Mesodermal cell (in vitro differentiated cells): ENCODE results near the gene PRAMEF1.

ENCODE experiments used
- H3K27ac ChIP-seq: 2 replicates; pipeline ENCODE4 v1.7.0; 2013; ENCODE audit warnings: mild to moderate bottlenecking, low read depth, low read length, moderate library complexity; ENCODE audit not compliant: severe bottlenecking
- H3K36me3 ChIP-seq: 2 replicates; pipeline ENCODE4 v1.7.1; 2013; ENCODE audit warnings: mild to moderate bottlenecking, low read length, moderate library complexity; ENCODE audit not compliant: control insufficient read depth, insufficient read depth
- H3K4me1 ChIP-seq: one replicate; pipeline ENCODE4 v1.7.1; 2013; ENCODE audit warnings: mild to moderate bottlenecking, low read length; ENCODE audit not compliant: insufficient read depth, control insufficient read depth, poor library complexity, severe bottlenecking
- H3K4me3 ChIP-seq: 2 replicates; pipeline ENCODE4 v1.7.0; 2013; ENCODE audit warnings: low read length, control low read depth, mild to moderate bottlenecking; ENCODE audit not compliant: insufficient read depth, poor library complexity, severe bottlenecking; ENCODE audit errors: extremely low read depth
- H3K9me3 ChIP-seq: 2 replicates; pipeline ENCODE4 v1.7.1; 2013; ENCODE audit warnings: mild to moderate bottlenecking, low read length, moderate library complexity; ENCODE audit not compliant: control insufficient read depth
- WGBS, 2 experiments: methylation state at CpG; one replicate each; pipeline ENCODE4 v1.1.5; 2013; ENCODE audit warnings: missing lambda C conversion rate in 2 of 2; ENCODE audit not compliant: insufficient coverage in 2 of 2; 5-methylcytosine and 5-hydroxymethylcytosine counted together

The PRAMEF1 gene

GRCh38 chr1:12761781-12762180 lies 29.4 kb upstream of the PRAMEF1 start:
- Histone ChIP-seq H3K4me1 (no peaks in the 10 kb centered on the region), H3K9me3 (no peaks in the 10 kb centered on the region), H3K36me3 (no peaks in the 10 kb centered on the region), H3K4me3 (no peak overlapping the region), H3K27ac (no peak overlapping the region)
- 91 to 97% methylated on average over 3 to 5 of the region's 5 CpGs for WGBS, 2 experiments

- 83 to 97% methylated on average over 5 to 7 of the region's 7 CpGs for WGBS, 2 experiments
Observed at GRCh38 chr1:12762766-12763165, 28.4 kb upstream of the PRAMEF1 start.

GRCh38 chr1:12763479-12763878 lies 27.7 kb upstream of the PRAMEF1 start:
- Histone ChIP-seq H3K9me3 (no peaks in the 10 kb centered on the region), H3K4me3 (no peak overlapping the region), H3K4me1 (no peaks in the 10 kb centered on the region), H3K27ac (no peak overlapping the region), H3K36me3 (no peaks in the 10 kb centered on the region)
- WGBS, 2 experiments, result 83 to 88% methylated on average over 3 to 4 of the region's 4 CpGs

More at GRCh38 chr1:12762766-12763165, 28.4 kb upstream of the PRAMEF1 start:
- no peak overlapping the region for H3K27ac ChIP-seq
- no peak overlapping the region for H3K4me3 ChIP-seq
- no peaks in the 10 kb centered on the region for H3K4me1 ChIP-seq
- no peaks in the 10 kb centered on the region for H3K9me3 ChIP-seq
- H3K36me3 ChIP-seq, result no peaks in the 10 kb centered on the region

- H3K36me3 ChIP-seq, result no peaks in the 10 kb centered on the region
- no peak overlapping the region for H3K27ac ChIP-seq
- H3K4me1 ChIP-seq, result no peaks in the 10 kb centered on the region
- no peaks in the 10 kb centered on the region for H3K9me3 ChIP-seq
- 86 to 100% methylated on average over 1 to 2 of the region's 5 CpGs for WGBS, 2 experiments
- H3K4me3 ChIP-seq, result no peak overlapping the region
Observed at GRCh38 chr1:12764016-12764415, 27.2 kb upstream of the PRAMEF1 start.

GRCh38 chr1:12769031-12769430 lies 22.2 kb upstream of the PRAMEF1 start:
- H3K4me1 ChIP-seq, result no peaks in the 10 kb centered on the region
- WGBS, 2 experiments, result 83% methylated on average over 2 of the region's 2 CpGs
- peaks cover 3% of the 10 kb centered on the region for H3K9me3 ChIP-seq
- H3K4me3 ChIP-seq, result no peak overlapping the region
- no peak overlapping the region for H3K27ac ChIP-seq
- no peaks in the 10 kb centered on the region for H3K36me3 ChIP-seq

GRCh38 chr1:12769976-12770505 lies 21.2 kb upstream of the PRAMEF1 start:
- H3K27ac ChIP-seq, result no peak overlapping the region
- no peaks in the 10 kb centered on the region for H3K36me3 ChIP-seq
- WGBS, 2 experiments, result 75 to 82% methylated on average over 3 to 7 of the region's 7 CpGs
- no peak overlapping the region for H3K4me3 ChIP-seq
- no peaks in the 10 kb centered on the region for H3K4me1 ChIP-seq
- peaks cover 3% of the 10 kb centered on the region for H3K9me3 ChIP-seq

GRCh38 chr1:12770620-12771019 lies 20.6 kb upstream of the PRAMEF1 start:
- WGBS, 2 experiments, result 82 to 89% methylated on average over 2 of the region's 2 CpGs
- Histone ChIP-seq H3K36me3 (no peaks in the 10 kb centered on the region), H3K27ac (no peak overlapping the region), H3K4me1 (no peaks in the 10 kb centered on the region), H3K4me3 (no peak overlapping the region), H3K9me3 (peaks cover 3% of the 10 kb centered on the region)

GRCh38 chr1:12771186-12771585 lies 20.0 kb upstream of the PRAMEF1 start:
- no peaks in the 10 kb centered on the region for H3K36me3 ChIP-seq
- no peaks in the 10 kb centered on the region for H3K4me1 ChIP-seq
- H3K4me3 ChIP-seq, result no peak overlapping the region
- 70 to 87% methylated on average over 5 of the region's 5 CpGs for WGBS, 2 experiments
- H3K27ac ChIP-seq, result no peak overlapping the region
- peaks cover 3% of the 10 kb centered on the region for H3K9me3 ChIP-seq

- 80 to 93% methylated on average over 3 of the region's 5 CpGs for WGBS, 2 experiments
- Histone ChIP-seq H3K27ac (no peak overlapping the region), H3K4me1 (no peaks in the 10 kb centered on the region), H3K9me3 (peaks cover 3% of the 10 kb centered on the region), H3K4me3 (no peak overlapping the region), H3K36me3 (no peaks in the 10 kb centered on the region)
Observed at GRCh38 chr1:12772520-12772919, 18.7 kb upstream of the PRAMEF1 start.

GRCh38 chr1:12773438-12773837 lies 17.8 kb upstream of the PRAMEF1 start, which contains the start of gene PRAMEF12:
PRAMEF12 (plus strand) TSS chr1:12773738; CDS start chr1:12774868, 1,130 bp downstream.
- Histone ChIP-seq H3K36me3 (no peaks in the 10 kb centered on the region), H3K9me3 (peaks cover 3% of the 10 kb centered on the region), H3K27ac (no peak within 1 kb of the TSS), H3K4me3 (no peak within 1 kb of the TSS), H3K4me1 (no peaks in the 10 kb centered on the region)
- 82 to 92% methylated on average over 4 of the region's 5 CpGs for WGBS, 2 experiments

- Histone ChIP-seq H3K27ac (no peak overlapping the region), H3K9me3 (peaks cover 3% of the 10 kb centered on the region), H3K4me1 (no peaks in the 10 kb centered on the region), H3K36me3 (no peaks in the 10 kb centered on the region), H3K4me3 (no peak overlapping the region)
- WGBS, 2 experiments, result 88% methylated on average over 3 to 5 of the region's 5 CpGs
Observed at GRCh38 chr1:12774801-12775345, 16.3 kb upstream of the PRAMEF1 start.
